Measurements from ENCODE around the gene YIPF1. TPM values are rescaled to one million over a fixed set of nuclear protein-coding genes. Genes with fewer than 3 reads are reported as not detected.

Gene YIPF1
- total RNA-seq, 4 donors from 2014 or later = 17.0 to 35.2 (median 23.9) TPM

GRCh38 chr1:53906121-53906520, 16.5 kb upstream of the YIPF1 start:
- TF ChIP-seq CTCF (IDR thresholded peaks at IDR 0.05; ENCODE audit: low read depth) = no peak

- no peak for TF ChIP-seq CTCF (IDR thresholded peaks at IDR 0.05; ENCODE audit: low read depth)
Observed at GRCh38 chr1:53905509-53905908, 15.9 kb upstream of the YIPF1 start.

GRCh38 chr1:53902235-53903138, 12.9 kb upstream of the YIPF1 start:
- no peak for TF ChIP-seq CTCF (IDR thresholded peaks at IDR 0.05; ENCODE audit: low read depth)

GRCh38 chr1:53899708-53900107, 10.1 kb upstream of the YIPF1 start:
- TF ChIP-seq CTCF (IDR thresholded peaks at IDR 0.05; ENCODE audit: low read depth) = no peak

GRCh38 chr1:53899206-53899628, 9.6 kb upstream of the YIPF1 start:
- no peak for TF ChIP-seq CTCF (IDR thresholded peaks at IDR 0.05; ENCODE audit: low read depth)

GRCh38 chr1:53896635-53897229, 7.1 kb upstream of the YIPF1 start:
- TF ChIP-seq CTCF (IDR thresholded peaks at IDR 0.05; ENCODE audit: low read depth) = no peak

GRCh38 chr1:53895421-53895820, 5.8 kb upstream of the YIPF1 start:
- no peak for TF ChIP-seq CTCF (IDR thresholded peaks at IDR 0.05; ENCODE audit: low read depth)

All from subcutaneous adipose tissue (tissue), 4 donors.